HG03103 (cell line): ENCODE results near the gene TSPAN2.

Source experiments
- ATAC-seq: cut with Tn5 transposase; IDR thresholded peaks from one replicate; pipeline ENCODE4 v1.9.1; 2021; ENCODE audit warnings: low read depth; ENCODE audit not compliant: unreplicated experiment

The TSPAN2 gene

DNA sequence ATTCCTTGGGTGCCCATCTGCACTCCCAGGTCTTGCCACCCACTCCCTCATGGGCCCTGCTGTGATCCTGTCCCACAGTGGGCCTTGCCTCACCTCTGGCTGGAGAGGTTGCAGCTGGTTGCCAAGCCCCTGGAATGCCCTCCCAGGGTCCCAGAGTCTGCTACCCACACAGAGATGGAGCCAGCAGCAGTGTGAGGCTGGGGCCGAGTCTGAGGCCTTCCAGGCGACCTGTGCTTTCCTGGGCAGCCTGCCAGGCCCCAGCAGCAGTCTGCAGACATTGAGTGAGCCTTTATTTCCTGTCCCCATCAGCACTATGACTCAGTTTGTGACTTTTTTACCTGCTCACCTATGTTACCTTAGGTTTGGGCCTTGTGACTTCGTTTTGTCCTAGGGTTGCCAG lies 25.0 kb upstream of the TSPAN2 start:
- ATAC-seq = no peak

DNA sequence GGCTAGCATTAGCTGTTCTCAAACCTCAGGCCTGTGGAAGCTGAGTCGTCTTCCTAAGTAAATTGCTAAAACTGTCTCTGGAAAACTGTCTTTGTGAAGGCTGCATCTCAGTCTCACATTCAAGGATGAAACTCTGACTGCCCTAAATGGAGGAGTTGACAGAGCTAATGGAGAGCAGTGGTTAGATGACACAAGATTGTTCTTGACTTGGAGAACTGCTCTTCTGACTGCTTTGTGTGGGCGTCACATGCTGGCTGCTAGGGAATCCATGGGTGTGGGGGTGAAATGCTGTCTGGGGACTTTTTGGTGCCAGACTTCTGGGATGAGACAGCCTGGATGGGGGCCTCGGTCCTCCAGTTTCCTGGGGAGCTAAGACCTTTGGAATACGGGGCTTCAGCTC lies 24.5 kb upstream of the TSPAN2 start:
- ATAC-seq = no peak

GRCh38 chr1:115112496-115113375 lies 23.4 kb upstream of the TSPAN2 start:
- ATAC-seq = no peak

DNA sequence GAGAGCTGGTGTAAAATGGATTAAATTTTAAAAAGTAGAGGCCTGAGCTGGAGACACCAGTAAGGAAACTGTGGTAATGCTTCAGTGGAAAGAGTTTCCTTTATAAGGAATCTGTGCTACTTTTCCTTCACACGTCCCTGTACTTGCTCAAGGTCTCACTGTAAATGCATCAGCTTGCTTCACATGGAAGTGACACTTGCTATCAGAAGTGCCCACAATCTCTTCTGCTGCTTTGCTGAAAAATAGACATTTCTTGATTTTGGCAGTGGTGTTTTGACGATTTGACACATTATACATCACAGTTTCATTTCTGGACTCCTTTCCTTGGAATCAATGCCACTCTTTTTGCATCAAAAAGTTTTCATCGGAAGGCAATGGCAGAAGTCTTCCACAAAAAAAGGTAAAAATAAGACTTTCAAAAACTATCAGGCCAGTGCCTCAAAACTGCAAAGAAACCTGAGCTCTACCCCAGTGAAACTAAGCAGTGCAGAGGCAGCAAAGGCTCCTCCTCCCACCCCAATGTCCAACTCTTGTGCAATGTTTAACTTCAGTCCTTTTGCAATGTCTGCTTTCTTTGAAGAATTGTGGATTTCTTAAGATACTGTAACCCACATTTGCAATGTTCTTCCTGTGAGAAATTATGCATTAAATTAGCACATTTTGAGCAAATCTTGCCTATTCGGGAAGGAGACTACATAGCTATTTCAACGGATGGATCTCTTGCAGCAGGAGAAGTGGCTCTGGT lies 18.4 kb upstream of the TSPAN2 start:
- ATAC-seq = no peak

GRCh38 chr1:115105831-115106230 lies 16.5 kb upstream of the TSPAN2 start:
- no peak for ATAC-seq

GRCh38 chr1:115099693-115100050 lies 10.4 kb upstream of the TSPAN2 start:
- ATAC-seq = no peak

- peak; percentile 78 for ATAC-seq
Measured at GRCh38 chr1:115098979-115099692, 9.8 kb upstream of the TSPAN2 start.

DNA sequence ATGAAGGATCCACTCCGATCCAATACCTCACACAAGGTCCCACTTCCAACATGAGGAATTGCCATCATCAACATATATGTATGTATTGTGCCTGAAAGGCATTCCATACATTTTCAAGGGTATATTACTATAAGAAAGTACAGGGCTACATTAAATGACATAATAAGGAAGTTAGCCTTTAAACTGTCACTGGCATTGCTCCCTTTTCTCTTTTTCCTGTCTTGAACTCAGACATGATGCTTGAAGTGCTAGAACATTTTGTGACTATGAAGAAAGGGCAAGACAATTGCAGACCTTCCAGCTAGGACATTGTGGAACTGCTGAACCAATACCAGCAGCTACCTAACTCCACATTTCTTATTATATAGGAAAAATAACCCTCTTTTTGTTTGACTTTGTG lies 2.9 kb upstream of the TSPAN2 start:
- no peak for ATAC-seq

DNA sequence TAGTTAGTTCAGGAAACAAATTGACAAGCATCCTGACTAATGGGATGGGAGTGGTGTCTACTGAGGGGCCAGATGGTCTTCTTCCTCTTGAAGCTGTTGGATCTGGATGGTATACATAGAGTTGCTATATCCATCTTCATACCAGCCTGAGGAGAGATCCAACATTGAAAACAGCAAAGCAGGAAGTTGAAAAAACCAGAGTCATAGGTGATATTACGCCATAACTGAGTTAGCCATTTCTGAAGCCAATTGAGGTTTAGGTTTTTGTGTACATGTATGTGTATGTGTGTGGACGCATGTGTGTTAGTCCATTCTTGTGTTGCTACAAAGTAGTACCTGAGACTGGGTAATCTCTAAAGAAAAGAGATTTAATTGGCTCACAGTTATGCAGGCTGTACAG lies 2.3 kb upstream of the TSPAN2 start:
- no peak for ATAC-seq

DNA sequence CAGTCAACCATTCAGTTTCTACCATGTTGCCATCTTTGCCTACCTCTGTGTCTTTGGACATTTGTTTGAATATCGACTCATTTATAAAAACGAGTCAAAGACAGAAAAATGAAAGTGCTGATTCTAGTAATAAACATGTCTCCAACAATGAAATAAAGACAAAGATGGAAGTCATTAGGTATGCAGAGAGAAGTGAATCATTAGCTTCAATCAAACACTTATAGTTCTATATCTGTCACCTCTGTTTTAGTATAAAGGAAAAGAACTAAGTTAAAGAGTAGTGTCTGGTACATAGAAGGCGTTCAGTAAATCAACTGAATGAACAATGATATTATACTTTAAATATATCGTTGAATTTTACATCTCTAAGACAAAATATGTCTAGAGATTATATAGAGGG lies 1.7 kb upstream of the TSPAN2 start:
- ATAC-seq = no peak

DNA sequence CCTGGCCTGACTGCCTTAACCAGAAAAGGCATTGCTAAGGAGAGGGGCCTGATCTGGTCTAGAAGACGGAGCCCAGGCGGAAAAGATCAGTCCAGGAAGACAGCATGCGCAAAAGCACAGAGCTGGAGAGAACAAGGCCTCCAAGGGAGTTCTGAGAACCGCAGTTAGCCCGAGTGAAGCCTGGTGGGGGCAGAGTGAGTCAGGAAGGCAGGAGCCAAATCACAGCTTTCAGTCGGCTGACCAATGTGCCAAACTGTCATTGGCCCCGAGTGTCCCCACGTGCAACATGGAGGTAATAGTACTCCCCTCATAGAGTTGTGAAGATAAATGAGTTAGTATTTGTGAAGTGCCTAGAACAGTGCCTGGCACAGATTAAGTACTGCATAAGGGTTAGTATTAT lies 1.2 kb upstream of the TSPAN2 start:
- no peak for ATAC-seq

DNA sequence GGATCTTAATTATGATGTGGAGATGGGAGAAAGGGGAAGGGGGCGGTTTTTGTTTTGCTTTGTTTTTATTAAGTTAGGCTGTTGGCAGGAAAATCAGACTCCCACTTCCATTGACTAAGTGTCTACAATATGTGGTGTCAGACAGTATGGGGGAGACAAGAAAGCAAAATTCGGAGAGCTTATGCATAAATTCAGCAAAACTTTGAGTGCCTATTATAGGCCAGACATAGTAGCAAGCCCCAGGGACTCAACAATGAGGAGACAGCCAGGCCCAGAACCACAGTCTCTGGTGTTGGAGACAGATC lies 835 bp upstream of the TSPAN2 start:
- ATAC-seq = no peak

DNA sequence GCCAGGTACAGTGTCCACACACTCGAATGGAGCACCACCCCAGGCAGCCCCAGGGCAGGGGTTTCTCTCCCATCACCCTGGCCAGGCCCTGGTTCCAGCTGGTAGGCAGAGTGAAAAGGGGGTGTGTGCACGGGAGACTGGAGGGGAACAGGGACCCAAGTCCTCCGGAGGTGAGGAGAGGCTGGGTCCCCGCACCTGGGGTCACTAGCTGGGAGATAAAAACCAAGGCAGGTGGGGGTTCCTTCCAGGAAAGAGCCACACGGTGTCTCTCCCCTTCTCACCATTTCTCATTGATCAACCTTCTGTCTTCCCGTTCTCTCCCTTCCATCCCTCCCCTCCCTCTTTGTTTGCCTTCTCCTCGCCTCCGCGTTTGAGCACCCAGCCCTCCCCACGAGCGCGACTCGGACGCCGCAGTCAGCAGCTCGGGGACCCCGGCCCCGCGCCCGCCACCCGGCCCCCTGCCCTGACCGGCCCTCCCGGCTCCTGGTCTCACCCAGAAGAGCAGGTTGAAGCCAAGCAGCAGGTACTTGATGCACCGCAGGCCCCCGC lies 358 bp downstream of the TSPAN2 start:
- no peak for ATAC-seq

- ATAC-seq = no peak
Measured at GRCh38 chr1:115088115-115088778, 1.1 kb downstream of the TSPAN2 start.

- no peak for ATAC-seq
Measured at GRCh38 chr1:115086176-115086830, 3.0 kb downstream of the TSPAN2 start.

DNA sequence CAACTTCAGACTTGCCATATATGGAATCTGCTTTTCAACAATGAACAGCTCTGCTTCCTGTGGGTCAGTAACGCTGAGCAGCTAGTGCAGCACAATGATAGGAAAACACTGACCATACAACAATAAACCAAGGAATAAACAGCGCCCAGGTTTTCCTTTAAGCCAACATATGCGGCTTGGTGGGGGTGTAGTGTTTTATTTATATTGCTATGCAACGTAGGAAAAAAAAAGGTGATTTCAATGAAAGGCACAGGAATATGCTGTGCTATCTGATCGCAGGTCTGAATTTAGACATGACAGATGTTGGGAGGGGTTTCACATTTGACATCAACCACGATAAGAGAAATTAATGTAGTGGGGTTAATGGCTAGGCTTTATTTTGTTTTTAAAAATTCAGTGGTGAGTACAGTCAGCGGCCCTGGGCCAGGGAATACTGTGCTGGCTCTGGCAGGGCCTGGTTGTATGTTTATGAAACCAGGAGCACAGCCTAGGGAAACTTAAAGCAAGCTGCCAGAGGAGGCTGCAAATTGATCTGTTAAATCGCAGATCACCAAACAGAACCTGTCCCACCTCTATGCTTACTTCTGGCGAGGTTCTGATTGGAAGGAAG lies 4.3 kb downstream of the TSPAN2 start:
- no peak for ATAC-seq

GRCh38 chr1:115082949-115083348 lies 6.4 kb downstream of the TSPAN2 start:
- no peak for ATAC-seq

- no peak for ATAC-seq
Measured at GRCh38 chr1:115078708-115079107, 10.6 kb downstream of the TSPAN2 start.

DNA sequence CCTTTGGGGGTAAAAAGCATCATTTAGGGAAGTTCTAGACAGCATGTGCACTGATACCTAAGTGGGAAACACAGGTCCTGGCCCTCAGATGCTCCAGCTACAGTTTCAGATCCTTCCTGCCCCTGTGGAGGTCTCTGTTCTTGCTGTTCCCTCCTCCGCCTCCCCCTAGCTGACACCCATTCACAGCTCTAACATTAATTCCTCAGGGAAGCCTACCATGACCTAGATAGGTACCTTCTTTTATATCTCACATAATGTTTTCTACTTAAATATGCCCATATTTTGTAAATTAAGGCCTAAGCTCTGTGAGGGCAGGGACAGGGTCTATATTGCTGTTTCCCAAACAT lies 11.3 kb downstream of the TSPAN2 start:
- ATAC-seq = no peak
